HG03571 (cell line): ENCODE measurements around the gene FAAP24.
"Not testable (repeated sequence)": the region's sequence is repeated elsewhere in the genome, so short reads cannot be mapped to it uniquely, and the experiment has no call there.

Experiments used
- ATAC-seq: cut with Tn5 transposase; IDR thresholded peaks from one replicate; pipeline ENCODE4 v1.9.1; 2021; ENCODE audit not compliant: unreplicated experiment

Gene FAAP24

GRCh38 chr19:32997716-32998355 is 25.8 kb downstream of the FAAP24 start:
- ATAC-seq = no peak

- ATAC-seq = no peak
Observed at GRCh38 chr19:32998722-32999121, 26.7 kb downstream of the FAAP24 start.

- ATAC-seq = no peak
Observed at GRCh38 chr19:33000510-33000909, 28.5 kb downstream of the FAAP24 start.

GRCh38 chr19:33000910-33001309 is 28.9 kb downstream of the FAAP24 start:
- no peak for ATAC-seq

GRCh38 chr19:33002126-33002865 is 30.3 kb downstream of the FAAP24 start:
- not testable (repeated sequence) for ATAC-seq

- not testable (repeated sequence) for ATAC-seq
Observed at GRCh38 chr19:33003424-33004024, 31.5 kb downstream of the FAAP24 start.

- ATAC-seq = no peak
Observed at GRCh38 chr19:33005440-33005839, 33.4 kb downstream of the FAAP24 start.

GRCh38 chr19:33008738-33009137 is 36.7 kb downstream of the FAAP24 start:
- ATAC-seq = no peak

- not testable (repeated sequence) for ATAC-seq
Observed at GRCh38 chr19:33010891-33011290, 38.8 kb downstream of the FAAP24 start.

- ATAC-seq = no peak
Observed at GRCh38 chr19:33022472-33023116, 50.6 kb downstream of the FAAP24 start.

- no peak for ATAC-seq
Observed at GRCh38 chr19:33024398-33024797, 52.4 kb downstream of the FAAP24 start.

GRCh38 chr19:33025468-33026238 is 53.6 kb downstream of the FAAP24 start:
- ATAC-seq = not testable (repeated sequence)

GRCh38 chr19:33026602-33027001 is 54.6 kb downstream of the FAAP24 start:
- ATAC-seq = not testable (repeated sequence)
